Measurements from ENCODE around the gene C21orf58.
"Not testable (repeated sequence)": the region's sequence is repeated elsewhere in the genome, so short reads cannot be mapped to it uniquely, and the experiment has no call there.

Gene C21orf58

DNA sequence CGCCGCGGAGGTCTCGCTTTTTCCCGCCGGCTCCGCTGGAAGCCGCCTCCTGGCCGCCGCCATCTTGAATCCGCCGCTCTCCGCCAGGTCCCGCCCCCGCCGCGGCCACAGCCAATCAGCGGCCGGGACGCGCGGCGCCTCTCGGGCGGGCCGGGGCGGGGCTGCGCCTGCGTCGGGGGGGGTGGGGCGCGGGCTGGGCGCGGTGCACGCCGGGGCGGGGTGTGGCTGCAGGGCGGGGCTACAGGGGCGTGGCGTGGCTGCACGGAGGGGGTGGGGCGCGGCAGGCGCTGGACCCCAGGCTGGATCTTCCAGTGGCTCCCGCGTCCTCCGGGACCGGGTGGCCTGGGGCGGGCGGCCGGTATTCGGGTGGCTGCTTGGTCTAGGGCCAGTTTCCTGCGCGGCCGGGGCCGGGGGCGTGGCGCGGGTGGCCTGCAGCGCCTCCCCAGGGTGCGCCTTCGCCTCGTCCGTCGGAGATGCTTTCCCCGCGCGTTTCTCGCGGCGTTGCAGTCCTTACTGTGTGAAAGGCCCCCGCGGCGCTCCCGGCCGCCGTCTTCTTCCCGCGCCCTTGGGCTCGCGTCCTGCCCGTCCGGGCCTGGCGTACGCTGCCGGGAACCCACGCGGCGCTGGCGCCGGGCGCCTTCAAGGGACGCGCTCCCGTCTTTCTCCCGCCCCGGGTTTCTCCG is 861 bp upstream of the C21orf58 start:
- peak; percentile 78 to 88 (median 82) for DNase-seq (ENCODE audit: low read depth in 3 of 3)

DNA sequence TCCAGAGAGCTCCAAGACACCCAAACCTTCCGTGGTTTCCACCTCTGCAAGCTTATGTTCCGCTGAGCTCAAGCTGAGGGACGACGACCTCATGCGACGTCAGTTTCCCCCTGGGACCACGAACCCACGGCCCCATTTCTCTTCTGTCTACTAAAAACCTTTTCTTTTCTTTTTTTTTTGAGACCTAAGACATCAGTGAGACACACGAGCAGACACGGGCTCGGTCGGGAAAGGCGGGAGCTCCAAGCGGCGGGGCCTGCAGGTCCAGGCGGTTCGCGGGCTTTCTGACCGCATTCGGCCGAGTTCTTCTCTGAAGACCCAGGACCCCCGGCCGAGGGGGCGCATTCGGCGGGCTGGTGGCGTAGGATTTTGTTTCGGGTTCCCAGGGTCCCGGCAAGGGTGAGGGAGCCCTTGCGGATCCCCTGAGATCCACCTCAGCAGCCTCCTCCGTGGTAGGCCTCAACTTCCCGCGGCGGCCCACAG is 402 bp downstream of the C21orf58 start:
- no peak for DNase-seq (ENCODE audit: low read depth in 3 of 3)

DNA sequence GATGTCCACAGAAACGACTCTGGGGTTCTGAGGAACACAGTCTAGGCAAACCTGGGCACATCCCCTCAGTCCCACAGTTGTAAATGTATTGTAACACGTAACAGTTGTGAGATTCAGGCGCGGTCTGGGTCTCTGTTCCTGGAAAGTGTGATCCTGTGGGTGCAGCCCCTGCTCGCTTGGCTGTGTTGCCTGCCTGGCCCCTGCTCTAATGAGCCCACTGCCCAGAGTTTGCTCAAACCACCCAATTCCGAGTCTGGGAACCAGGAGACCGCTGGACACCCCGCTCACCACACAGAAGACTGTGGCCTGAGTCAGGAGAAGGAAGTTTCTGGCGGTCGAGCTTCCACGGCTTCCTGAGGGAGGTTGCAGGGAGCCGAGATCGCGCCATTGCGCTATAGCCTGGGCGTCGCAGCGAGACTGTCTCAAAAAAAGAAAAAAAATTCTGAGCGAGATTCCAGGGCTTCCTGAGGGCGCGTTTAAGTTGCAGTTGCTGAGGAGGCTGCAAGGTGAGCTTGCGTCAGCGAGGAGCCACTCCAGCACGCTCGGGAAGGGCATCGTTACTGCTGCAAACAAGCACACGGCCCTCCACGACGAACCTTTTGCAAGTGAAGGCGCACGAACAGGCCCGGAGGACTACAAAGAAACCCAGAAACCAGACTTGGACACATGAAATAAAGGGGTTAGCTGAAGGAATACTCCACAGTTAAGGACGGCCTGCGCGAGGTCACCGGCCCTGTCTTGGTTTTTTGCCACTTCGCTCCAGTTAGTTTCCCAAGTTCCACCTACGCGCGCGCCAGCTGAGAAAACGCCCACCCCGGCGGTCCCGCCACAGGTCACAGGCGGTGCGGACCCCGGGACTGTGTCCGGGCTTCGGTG is 1.1 kb downstream of the C21orf58 start:
- no peak for DNase-seq (ENCODE audit: low read depth in 3 of 3)

DNA sequence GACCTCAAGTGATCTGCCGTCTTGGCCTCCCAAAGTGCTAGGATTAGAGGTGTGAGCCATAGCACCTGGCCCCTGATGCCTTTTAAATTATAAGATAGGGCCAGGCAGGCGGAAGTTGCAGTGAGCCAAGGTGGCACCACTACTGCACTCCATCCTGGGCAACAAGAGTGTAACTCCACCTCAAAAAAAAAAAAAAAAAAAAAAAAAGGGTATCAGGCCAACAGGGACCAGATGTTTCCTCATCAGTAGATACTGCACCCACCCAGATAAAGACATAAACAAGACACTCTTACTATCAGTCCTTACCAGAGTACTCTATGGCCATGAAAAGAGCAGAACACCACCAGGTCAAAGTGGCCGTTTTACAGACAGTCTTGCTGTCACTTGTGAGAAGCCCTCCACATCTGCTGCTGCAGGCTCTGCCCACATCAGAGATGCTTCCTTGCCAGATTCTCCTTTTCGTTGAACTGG is 3.3 kb downstream of the C21orf58 start:
- DNase-seq (ENCODE audit: low read depth in 3 of 3): no peak

DNA sequence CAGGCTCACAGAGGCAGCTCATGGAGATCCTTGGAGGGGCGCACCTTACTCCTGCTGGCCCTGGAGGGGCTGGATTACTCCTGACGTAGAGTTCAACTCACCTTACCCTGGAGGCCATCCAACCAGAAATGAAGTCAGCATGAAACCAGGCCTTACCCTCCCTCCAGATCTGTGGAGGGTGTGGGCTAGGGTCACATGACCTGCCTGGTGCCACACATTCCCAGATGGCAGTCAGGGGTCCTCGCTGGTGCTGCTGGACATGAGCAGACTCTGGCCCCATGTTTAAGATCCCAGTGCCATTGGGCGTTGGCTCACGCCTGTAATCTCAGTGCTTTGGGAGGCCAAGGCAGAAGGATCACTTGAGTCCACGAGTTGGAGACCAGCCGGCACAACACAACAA is 4.5 kb downstream of the C21orf58 start:
- DNase-seq (ENCODE audit: low read depth in 3 of 3): no peak

DNA sequence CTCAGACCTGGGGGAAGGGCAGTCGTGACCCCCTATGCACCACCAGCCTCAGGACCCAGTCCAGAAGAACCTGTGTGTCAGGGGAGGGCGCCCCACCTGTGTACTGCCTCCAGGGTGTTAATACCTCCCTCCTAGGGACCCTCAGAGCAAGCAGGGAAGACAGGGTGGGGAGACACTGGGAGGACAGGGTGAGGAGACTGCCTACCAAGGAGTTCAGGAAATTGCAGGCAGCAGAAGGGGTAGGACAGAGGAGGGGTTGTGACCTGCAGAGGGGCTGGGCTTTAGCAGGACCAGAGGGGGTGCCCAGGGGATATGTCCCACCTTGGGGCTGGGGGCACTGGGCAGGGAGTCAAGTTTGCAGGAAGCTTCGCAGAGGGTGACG is 5.2 kb downstream of the C21orf58 start:
- DNase-seq (ENCODE audit: low read depth in 3 of 3): no peak

DNA sequence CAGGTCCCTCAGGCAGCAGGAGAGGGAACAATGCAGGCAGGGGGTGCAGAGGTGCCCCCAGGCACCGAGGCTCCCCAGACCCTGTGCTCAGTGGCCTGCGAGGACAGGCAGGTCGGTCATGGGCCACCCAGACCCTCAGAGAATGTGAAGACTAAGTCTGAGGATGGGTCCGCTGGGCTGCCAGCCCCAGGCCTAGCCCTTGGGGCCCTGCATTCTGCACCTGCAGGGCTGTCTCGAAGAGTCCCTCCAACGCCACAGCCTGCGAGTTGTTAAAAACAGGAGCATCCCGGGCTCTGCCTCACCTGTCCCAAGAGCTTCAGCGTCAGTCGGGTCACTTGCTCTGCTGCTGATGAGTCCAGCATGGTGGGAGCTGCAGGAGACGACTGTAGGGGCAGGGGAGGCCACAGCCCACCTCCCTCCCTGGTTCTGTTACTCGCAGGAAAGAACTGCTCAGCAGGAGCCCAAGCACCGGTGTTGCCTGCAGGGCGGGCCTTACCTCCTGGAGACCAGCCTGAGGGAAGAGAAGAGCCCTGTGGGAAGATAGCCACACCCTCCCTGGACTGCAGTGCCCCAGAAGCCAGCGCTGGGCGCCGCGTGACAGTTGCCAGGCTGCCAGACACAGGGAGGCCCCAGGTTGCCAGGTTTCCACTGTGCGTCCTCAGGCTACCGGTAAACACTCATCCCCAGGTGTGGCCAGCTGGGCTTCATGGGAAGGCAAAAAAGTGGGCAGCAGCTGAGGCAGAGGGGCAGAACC is 5.8 kb downstream of the C21orf58 start:
- DNase-seq (ENCODE audit: low read depth in 3 of 3): no peak

DNA sequence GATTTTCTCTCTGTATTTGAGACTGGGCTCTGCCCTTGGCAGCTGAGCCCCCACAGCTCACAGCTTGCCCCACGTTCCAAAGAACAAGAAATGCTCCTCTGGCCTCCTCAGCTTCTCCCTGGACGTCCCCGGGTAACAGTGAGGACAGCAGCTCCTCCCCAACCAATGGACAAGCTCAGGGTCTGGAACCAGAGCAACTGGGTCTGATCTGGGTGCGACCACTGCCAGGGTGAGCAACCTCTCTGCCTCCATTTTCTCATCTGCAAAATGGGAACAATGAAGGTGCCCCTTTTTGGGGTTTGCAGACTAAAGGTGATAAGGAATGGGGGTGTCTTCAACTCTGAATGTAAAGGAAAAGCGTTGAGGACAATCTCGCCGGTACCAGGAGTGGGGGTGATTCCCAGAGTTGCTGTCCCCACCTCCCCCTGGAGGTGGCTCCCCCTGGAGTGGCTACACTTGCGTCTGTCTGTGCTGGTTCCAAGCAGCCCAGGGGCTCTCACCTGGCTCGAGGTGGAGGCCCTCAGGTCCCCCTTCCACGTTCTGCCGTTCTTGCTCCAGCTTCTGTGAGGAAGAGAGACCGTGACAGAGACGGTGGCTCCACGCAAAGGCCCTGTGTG is 6.9 kb downstream of the C21orf58 start:
- DNase-seq (ENCODE audit: low read depth in 3 of 3): no peak

DNA sequence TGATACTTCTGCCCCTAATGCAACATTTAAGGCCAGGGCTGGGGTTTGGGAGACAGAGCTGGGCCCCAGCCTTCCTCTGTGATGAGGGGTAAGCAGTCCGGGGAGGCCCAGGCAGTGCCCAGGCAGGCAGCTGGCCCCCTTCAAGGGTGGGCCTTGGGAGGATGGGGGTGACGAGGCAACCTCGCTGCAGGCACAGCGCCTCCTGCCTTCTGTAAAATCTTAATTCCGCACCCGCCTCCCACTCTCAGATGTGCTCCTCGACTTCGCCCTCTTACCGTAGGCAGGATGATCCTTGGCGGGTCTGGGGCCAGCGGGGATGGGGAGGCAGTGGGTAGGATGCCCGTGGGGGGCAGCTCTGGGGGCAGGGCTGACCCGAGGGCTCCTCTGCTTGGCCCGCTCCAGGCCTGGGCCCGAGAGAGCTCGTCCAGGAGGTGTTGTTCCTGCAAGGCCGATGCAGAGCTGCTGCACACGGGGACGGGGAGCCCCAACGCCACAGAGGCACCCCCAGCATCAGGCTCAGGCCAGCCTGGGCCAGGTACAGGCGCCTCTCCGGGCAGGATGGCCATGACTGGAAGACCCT is 9.1 kb downstream of the C21orf58 start:
- no peak for DNase-seq (ENCODE audit: low read depth in 3 of 3)

DNA sequence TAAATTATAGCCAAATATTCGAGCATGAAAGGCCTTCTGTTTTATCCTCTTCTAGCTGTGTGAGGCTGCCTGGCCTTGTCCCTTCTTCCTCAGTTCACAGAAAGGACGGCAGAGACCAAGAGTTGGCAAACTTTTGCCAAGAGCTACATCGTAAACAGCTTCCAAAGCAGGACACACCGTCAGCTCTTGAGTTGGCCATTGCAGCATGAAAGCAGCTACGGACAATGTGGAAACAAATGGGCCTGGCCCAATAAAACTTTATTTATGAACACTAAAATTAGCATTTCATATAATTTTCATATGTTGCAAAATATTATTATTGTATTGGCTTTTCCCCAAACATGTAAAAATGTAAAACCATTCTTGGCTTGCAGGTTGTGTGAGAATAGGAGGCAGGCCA is 10.7 kb downstream of the C21orf58 start:
- no peak for DNase-seq (ENCODE audit: low read depth in 3 of 3)

DNA sequence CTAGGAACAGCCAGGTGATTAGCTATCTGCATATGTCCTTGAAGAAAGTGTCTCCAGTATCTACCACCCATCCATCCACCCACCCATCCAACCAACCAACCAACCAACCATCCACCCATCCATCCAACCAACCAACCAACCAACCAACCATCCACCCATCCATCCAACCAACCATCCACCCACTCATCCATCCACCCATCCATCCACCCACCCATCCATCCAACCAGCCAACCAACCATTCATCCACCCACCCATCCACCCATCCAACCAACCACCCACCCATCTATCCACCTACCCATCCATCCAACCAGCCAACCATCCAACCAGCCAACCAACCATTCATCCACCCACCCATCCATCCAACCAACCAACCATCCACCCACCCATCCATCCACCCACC is 12.1 kb downstream of the C21orf58 start:
- DNase-seq (ENCODE audit: low read depth in 3 of 3): no peak

DNA sequence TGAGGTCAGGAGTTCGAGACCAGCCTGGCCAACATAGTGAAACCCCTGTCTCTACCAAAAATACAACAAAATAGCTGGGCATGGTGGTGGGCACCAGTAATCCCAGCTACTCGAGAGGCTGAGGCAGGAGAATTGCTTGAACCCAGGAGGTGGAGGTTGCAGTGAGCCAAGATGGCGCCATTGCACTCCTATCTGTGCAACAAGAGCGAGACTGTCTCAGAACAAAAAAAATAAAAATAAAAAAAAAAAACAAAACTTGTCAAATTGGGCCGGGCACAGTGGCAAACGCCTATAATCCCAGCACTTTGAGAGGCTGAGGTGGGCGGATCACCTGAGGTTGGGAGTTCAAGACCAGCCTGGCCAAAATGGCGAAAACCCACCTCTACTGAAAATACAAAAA is 13.4 kb downstream of the C21orf58 start:
- not testable (repeated sequence) for DNase-seq (ENCODE audit: low read depth in 3 of 3)

DNA sequence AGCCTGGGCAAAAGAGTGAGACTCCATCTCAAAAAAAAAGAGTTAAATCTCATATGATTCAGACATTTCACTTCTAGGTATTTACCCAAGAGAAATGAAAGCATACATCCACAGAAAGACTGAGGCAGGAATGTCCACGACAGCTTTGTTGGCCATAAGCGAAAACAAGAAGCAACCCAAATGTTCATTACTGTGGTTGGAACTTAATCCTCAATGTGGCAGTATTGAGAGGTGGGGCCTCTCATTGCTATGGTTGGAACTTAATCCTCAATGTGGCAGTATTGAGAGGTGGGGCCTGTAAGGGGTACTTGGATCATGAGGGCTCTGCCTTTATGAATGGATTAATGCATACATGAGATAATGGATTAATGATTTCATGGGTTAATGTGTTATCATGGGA is 15.2 kb downstream of the C21orf58 start:
- no peak for DNase-seq (ENCODE audit: low read depth in 3 of 3)

DNA sequence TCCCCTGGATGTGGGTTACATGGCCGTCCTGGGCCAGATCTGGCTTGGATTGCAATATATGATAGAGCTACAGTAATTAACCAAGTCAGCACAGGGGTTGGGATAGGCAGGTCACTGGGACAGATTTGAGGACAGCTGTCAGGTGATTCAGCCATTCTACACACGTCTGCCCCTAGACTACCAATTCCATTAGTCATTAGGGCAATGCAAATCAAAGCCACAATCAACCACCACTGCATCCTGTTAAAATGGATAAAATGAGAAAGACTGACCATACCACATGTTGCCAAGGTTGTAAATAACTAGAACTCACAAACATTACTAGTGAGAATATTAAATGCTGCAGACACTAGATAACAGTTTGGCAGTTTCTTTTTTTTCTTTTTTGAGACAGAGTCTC is 16.0 kb downstream of the C21orf58 start:
- no peak for DNase-seq (ENCODE audit: low read depth in 3 of 3)

DNA sequence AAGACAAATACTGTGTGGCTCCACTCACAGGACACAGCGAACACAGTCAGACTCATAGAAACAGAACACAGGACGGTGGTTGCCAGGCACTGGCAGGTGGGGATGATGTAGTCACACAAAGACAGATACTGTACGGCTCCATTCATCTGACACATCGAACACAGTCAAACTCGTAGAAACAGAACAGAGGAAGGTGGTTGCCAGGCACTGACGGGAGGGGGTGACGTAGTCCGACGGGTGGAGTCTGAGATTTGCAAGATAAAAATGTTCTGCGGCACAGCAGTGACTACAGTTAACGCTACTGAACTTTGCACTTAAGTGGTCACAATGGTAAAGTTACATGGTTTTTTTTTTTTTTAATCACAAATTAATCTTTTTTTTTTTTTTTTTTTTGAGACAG is 18.7 kb downstream of the C21orf58 start:
- no peak for DNase-seq (ENCODE audit: low read depth in 3 of 3)

DNA sequence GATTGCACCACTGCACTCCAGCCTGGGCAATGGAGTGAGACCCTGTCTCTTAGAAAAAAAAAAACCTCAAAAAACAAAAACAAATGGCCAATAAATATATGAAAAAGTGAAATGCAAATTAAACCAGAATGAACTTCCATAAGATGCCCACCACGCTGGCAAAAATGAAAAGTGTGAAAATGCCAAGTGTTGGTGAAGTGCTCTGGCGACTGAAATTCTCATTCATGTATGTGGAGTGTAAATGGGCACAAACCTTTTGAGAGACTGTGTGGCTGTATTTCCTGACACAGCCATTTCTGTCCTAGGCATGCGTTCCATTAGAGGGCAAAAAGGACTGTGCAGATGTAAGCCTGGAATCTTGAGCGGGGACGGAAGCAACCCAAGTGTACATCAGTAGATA is 19.2 kb downstream of the C21orf58 start:
- no peak for DNase-seq (ENCODE audit: low read depth in 3 of 3)

DNA sequence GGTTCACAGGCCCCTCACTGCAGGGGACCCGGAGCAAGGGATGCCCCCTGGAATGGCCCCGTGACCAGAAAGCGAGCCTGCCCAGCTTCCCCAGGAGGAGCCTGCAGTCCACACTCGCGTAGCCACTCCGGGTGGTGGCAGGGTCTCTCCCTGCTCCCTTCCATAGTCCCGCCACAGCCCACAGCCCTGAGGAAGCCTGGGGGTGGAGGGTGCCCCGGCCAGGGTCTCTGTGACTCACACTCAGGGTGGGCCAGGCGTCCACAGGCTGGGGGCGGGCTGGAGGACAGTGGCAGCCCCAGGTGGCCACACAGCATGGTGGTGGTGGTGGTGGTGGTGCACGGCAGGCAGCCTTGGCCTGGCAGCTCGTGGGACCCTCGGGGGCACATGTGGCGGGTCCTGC is 21.9 kb downstream of the C21orf58 start:
- no peak for DNase-seq (ENCODE audit: low read depth in 3 of 3)

DNA sequence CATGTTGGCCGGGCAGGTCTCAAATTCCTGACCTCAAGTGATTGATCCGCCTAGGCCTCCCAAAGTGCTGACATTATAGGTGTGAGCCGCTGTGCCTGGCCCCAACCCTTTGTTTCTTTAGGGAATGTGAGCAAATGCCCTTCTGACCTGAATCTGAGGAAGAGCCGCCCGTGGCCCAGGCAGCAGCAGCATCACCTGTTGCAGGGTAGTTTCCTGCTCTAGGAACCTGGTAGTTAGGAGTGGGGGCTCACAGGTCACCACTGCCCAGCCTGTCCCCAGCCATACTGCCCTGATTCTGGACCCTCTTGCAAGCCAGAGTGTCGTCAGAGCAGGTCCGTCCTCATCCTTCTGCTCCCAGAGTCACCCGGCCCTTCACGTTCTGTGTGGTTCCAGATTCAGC is 24.5 kb downstream of the C21orf58 start:
- no peak for DNase-seq (ENCODE audit: low read depth in 3 of 3)

DNA sequence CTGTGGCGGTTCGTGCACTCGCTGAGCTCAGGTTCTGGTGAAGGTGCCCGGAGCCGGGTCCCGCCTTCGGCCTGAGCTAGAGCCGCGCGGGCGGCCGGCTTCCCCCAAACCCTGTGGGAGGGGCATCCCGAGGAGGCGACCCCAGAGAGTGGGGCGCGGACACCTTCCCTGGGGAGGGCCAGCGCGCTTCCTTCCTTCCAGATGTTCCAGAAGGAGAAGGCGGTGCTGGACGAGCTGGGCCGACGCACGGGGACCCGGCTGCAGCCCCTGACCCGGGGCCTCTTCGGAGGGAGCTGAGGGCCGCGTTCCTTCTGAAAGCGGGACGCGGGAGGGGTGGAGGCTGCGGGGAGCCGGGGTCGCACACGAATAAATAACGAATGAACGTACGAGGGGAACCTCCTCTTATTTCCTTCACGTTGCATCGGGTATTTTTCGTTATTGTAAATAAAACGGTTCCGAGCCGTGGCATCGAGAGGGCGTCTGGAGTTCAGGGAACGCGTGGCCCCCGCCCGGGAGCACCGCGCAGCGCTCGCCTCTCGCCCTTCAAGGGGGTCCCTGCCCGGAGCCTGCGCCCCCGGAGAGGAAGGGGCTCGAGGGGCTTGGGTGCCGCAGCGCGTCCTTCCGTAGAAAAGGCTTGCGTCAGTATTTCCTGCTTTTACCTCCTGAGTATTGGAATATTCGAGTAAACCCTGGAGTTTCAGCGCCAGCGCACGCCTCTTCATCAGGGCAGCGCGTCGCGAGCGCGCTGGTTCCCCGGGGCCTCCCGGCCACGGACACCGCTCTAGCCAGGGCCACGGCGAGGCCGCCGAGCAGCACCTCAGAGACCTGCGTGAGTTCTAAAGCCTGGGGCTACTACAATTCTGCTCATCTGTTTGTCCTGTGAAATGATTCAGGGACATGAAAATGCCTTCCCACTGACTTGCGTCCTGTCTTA is 26.1 kb downstream of the C21orf58 start:
- no peak for DNase-seq (ENCODE audit: low read depth in 3 of 3)

DNA sequence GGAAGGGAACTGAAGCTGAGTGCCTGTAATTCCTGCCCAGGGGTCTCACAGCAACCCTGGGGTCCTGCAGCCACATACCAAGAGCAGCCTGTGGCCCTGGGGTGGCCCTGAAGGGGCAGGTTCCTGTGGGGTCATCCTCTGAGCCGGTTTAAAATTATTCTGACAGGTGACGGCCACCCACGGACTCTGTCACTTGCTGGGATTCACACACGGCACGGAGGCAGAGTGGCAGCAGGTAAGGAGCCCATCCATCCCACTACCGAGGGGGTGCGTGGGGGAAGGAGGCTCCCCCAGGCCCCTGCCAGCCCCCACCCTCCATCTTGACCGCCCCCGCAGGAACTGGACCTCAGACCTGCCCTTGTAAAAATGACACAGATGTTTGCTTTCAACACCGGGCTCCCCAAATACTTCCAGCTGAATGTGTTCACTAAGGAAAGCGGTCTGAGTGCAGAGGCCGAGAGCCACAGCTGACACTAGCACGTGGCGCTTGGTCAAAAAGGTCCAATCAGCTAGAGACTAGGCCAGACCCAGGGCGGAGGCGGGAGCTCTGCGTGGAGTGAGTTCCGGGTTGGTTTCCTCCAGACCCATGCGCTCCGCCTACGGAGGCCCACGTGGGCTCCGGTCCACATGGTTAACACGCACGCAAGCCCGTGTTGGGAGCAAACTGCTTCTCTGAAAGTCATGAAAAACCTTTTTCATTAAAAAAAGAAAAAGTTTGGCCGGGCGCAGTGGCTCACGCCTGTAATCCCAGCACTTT is 27.5 kb downstream of the C21orf58 start:
- DNase-seq (ENCODE audit: low read depth in 3 of 3): peak; percentile 23 to 39 (median 38)
